NCI-H1436 (cell line): ENCODE results near the gene CPSF7.

Source experiments
- DNase-seq: peaks from one replicate; lab custom pipeline; 2025; lab: John Stamatoyannopoulos, UW

The CPSF7 gene

DNA sequence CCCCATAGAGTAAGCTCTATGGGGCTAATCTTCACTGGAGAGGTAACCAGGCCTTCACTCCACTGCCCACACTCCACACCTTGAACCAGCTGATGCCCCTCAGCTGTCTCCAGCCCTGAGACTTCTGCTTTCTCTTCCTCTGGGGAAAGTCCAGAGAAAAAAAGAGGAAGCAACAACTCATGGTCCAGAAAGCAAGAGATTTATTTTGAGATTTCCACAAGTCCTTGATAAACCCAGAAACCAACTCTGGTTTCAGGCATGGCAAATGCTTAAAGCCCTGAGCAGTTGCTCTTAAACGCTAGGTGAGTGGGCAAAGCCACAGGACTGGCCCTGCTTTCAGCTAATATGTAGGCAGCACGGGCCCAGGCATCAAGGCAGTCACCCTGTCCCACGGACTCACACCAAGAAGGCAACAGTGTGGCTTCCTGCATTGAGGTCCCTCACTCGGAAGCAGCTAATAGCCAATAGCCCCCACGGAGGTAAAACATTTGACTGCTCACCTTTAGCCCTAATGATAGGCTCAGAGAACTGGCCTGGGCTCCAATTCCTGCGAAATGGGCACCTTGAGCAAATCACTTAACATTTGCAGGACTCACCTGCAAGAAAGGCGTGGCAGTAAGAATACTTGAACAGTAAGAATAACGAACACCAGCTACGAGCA, 72.4 kb downstream of the CPSF7 start:
- DNase-seq = no peak

DNA sequence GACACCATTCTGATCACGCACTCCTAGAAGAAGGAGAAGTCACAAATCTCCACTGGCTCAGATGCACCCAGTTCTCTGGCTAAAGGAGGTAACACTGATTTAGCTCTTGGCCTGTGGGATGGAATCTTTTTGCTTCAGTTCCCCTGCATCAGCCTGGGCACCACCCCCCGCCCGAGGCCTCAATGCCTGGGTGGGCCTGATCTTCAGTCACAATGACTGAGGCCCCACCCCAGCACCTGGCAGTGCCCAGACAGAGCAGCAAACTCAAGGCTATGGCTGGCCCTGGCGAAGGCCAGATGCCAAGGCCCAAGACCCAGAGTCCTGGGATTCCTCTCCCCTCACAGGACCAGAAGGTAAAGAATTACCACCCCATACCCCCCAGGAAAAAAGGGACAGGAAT, 73.1 kb downstream of the CPSF7 start:
- DNase-seq = no peak

DNA sequence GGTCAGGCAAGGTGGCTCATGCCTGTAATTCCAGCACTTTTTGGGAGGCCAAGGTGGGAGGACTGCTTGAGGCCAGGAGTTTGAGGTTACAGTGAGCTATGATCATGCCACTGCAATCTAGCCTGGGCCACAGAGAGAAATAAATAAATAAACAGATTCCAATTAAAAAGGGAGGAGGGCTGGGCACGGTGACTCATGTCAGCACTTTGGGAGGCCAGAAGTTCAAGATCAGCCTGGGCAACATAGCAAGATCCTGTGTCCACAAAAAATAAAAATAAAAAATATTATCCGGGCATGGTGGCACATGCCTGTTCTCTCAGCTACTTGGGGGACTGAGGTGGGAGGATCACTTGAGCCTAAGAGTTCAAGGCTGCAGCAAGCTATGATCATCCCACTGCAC, 75.6 kb downstream of the CPSF7 start:
- no peak for DNase-seq

DNA sequence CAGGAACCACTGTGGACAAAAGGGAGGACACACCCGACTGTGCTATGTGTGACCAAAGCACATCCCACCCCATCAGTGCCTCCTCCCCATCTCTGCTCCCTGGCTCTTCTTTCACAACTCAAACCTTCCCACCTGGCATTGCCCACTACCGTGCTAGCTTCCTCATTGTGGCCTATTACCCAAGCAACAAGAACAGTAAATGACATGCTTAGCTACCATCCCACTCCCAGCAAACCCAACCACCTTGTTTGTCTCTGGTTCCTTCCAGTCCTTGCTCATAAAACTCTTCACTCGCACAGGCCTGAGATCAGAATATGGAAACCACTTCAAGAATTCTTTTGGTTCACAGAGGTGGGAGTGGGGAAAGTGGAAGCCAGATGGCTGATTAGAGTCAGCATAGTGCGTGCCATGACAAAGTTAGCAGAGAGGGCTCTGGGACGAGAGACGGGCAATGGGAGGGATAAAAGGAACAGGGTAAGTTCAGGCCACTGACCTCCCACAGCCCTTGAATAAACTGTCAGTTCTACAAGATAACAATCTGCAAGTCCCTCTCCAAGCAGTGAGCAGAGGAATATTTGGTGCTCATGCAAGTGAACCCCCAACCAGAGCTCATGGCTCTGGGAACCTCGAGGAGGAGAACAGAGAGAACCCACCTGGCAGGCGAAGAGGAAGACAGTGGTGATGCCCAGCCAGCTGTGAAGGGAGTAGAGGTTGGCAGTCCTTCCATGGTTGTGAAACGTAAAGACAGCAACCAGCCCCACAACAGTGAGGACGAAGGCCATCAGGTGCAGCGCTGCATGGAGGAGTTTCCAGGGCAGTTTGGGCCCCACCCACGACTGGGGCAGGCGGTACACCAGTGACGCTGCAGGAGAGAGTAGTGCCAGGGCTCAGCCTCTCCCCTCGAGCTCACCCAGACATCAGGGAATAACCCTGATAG, 76.4 kb downstream of the CPSF7 start:
- no peak for DNase-seq
